Uterus (tissue), 4 donors: ENCODE measurements around the gene PACS1. TPM values are rescaled to one million over a fixed set of nuclear protein-coding genes. Genes with fewer than 3 reads are reported as not detected.

ENCODE experiments used
- DNase-seq, 2 donors: peaks; one replicate each; pipeline ENCODE4 v3.0.0-alpha.2; 2019 to 2020
- H3K27ac ChIP-seq, 2 donors: fragments of 200-600 bp; sonication (generic); 1 replicate in 1 of 2; 2 replicates in 1 of 2; pipeline ENCODE4 v1.5.1; 2016 to 2018
- H3K27me3 ChIP-seq, 2 donors: fragments of 200-600 bp; sonication (generic); one replicate each; pipeline ENCODE4 v1.5.1; 2018 to 2019; ENCODE audit warnings: control low read depth in 1 of 2
- H3K36me3 ChIP-seq, 2 donors: fragments of 200-600 bp; sonication (generic); one replicate each; pipeline ENCODE4 v1.5.1; 2019; ENCODE audit warnings: control low read depth in 1 of 2
- H3K4me1 ChIP-seq, 2 donors: fragments of 200-600 bp; sonication (generic); one replicate each; pipeline ENCODE4 v1.5.1; 2018 to 2019; ENCODE audit warnings: control low read depth in 1 of 2
- H3K4me3 ChIP-seq, 2 donors: fragments of 200-600 bp; sonication (generic); 1 replicate in 1 of 2; 2 replicates in 1 of 2; pipeline ENCODE4 v1.5.1; 2018 to 2019; ENCODE audit warnings: mild to moderate bottlenecking in 1 of 2
- H3K9me3 ChIP-seq, 2 donors: fragments of 200-600 bp; sonication (generic); one replicate each; pipeline ENCODE4 v1.5.1; 2019; ENCODE audit warnings: control low read depth in 1 of 2
- CTCF ChIP-seq, 4 experiments: fragments of 200-600 bp in 2 of 4; fragments of 450-650 bp in 2 of 4; sonication (generic) in 2 of 4; IDR thresholded peaks; one replicate each; pipeline ENCODE4 v1.5.1; 2016 to 2019; ENCODE audit warnings: antibody characterized with exemption in 4 of 4, mild to moderate bottlenecking in 2 of 4, moderate library complexity in 1 of 4
- POLR2A ChIP-seq, 2 donors: fragments of 450-650 bp; IDR thresholded peaks; one replicate each; pipeline ENCODE4 v1.6.1; 2016; ENCODE audit warnings: antibody characterized with exemption in 2 of 2, mild to moderate bottlenecking in 1 of 2, moderate library complexity in 1 of 2
- intact Hi-C: fragments of 100-400 bp; cut with DNase I; formaldehyde crosslinking; loops from one replicate; pipeline ENCODE4 v1.15.1; 2023; ENCODE audit warnings: low total_unique reads
- total RNA-seq, 4 donors: library from RNA; depleted of rRNA in 3 of 4; stranded (reverse); fragments of >200 nt in 3 of 4; gene quantifications; one replicate each; pipeline versions ENCODE4 v1.1.0 to v1.2.4, GENCODE V29; 2014 to 2023
- donor health status: DM: yes; HTN: yes; CAD: no.

The PACS1 gene
- total RNA-seq, 4 donors from 2014 or later = 2.9 to 79.2 (median 57.2) TPM

GRCh38 chr11:66211100-66211499 lies 141.0 kb downstream of the PACS1 start:
- TF ChIP-seq POLR2A (IDR thresholded peaks at IDR 0.05) = no peak
- TF ChIP-seq CTCF (IDR thresholded peaks at IDR 0.05) = no peak
- no peak overlapping the region for H3K27ac ChIP-seq
- H3K4me3 ChIP-seq = no peak overlapping the region
- no peak for DNase-seq
- no peaks in the 10 kb centered on the region for H3K36me3 ChIP-seq
- no peaks in the 10 kb centered on the region for H3K27me3 ChIP-seq
- H3K9me3 ChIP-seq = no peaks in the 10 kb centered on the region
- no peaks in the 10 kb centered on the region for H3K4me1 ChIP-seq
- intact Hi-C loops = no loop called here

- no peak for DNase-seq
- intact Hi-C loops = no loop called here
- no peaks in the 10 kb centered on the region for H3K27me3 ChIP-seq
These were observed 146.8 kb downstream of the PACS1 start for GRCh38 chr11:66216911-66217310.

GRCh38 chr11:66218036-66218435 lies 148.0 kb downstream of the PACS1 start:
- TF ChIP-seq POLR2A (IDR thresholded peaks at IDR 0.05) = no peak
- TF ChIP-seq CTCF (IDR thresholded peaks at IDR 0.05) = no peak
- no peaks in the 10 kb centered on the region for H3K27me3 ChIP-seq
- no peaks in the 10 kb centered on the region for H3K4me1 ChIP-seq
- no peaks in the 10 kb centered on the region for H3K36me3 ChIP-seq
- intact Hi-C loops = no loop called here
- H3K27ac ChIP-seq = no peak overlapping the region
- H3K9me3 ChIP-seq = no peaks in the 10 kb centered on the region
- H3K4me3 ChIP-seq = no peak overlapping the region
- no peak for DNase-seq

More at GRCh38 chr11:66216911-66217310, 146.8 kb downstream of the PACS1 start:
- H3K36me3 ChIP-seq = no peaks in the 10 kb centered on the region
- H3K9me3 ChIP-seq = no peaks in the 10 kb centered on the region
- no peaks in the 10 kb centered on the region for H3K4me1 ChIP-seq
- TF ChIP-seq CTCF (IDR thresholded peaks at IDR 0.05) (no peak), POLR2A (IDR thresholded peaks at IDR 0.05) (no peak)
- H3K27ac ChIP-seq = no peak overlapping the region
- no peak overlapping the region for H3K4me3 ChIP-seq

- no peak overlapping the region for H3K27ac ChIP-seq
- H3K4me1 ChIP-seq = no peaks in the 10 kb centered on the region
- H3K27me3 ChIP-seq = no peaks in the 10 kb centered on the region
- intact Hi-C loops = no loop called here
- DNase-seq = peak in 1 of 2 donors; percentile 5
- TF ChIP-seq POLR2A (IDR thresholded peaks at IDR 0.05) (no peak), CTCF (IDR thresholded peaks at IDR 0.05) (no peak)
- no peaks in the 10 kb centered on the region for H3K36me3 ChIP-seq
- no peaks in the 10 kb centered on the region for H3K9me3 ChIP-seq
- H3K4me3 ChIP-seq = no peak overlapping the region
These were observed 149.0 kb downstream of the PACS1 start for GRCh38 chr11:66218846-66219620.

- TF ChIP-seq POLR2A (IDR thresholded peaks at IDR 0.05) (no peak), CTCF (IDR thresholded peaks at IDR 0.05) (no peak)
- H3K36me3 ChIP-seq = no peaks in the 10 kb centered on the region
- no peak for DNase-seq
These were observed 149.9 kb downstream of the PACS1 start for GRCh38 chr11:66219846-66220565.

More at GRCh38 chr11:66219846-66220565, 149.9 kb downstream of the PACS1 start:
- Histone ChIP-seq H3K9me3 (no peaks in the 10 kb centered on the region), H3K4me1 (no peaks in the 10 kb centered on the region), H3K4me3 (no peak overlapping the region), H3K27ac (no peak overlapping the region), H3K27me3 (no peaks in the 10 kb centered on the region)
- intact Hi-C loops = loop anchor here (10.0 kb wide), 1 partner anchor 65 kb away; the partner anchor contains the start of gene YIF1A
